Prostate gland (tissue), 2 donors: ENCODE measurements around the gene ZW10. TPM values are rescaled to one million over a fixed set of nuclear protein-coding genes. Genes with fewer than 3 reads are reported as not detected.

Experiments
- DNase-seq: peaks from one replicate; pipeline ENCODE4 v3.0.0-alpha.2; 2019; ENCODE audit warnings: low spot score
- H3K27ac ChIP-seq, 2 donors: fragments of 200-600 bp; sonication (generic); 2 replicates each; pipeline ENCODE4 v1.5.1; 2017 to 2019
- H3K27me3 ChIP-seq: fragments of 200-600 bp; sonication (generic); replicated peaks from 2 replicates; pipeline ENCODE4 v1.5.1; 2019; ENCODE audit not compliant: insufficient read depth
- H3K36me3 ChIP-seq, 2 donors: fragments of 200-600 bp; sonication (generic); 1 replicate in 1 of 2; 2 replicates in 1 of 2; pipeline versions ENCODE4 v1.5.1 to v1.8.1; 2017 to 2019
- H3K4me1 ChIP-seq: fragments of 200-600 bp; sonication (generic); replicated peaks from 2 replicates; pipeline ENCODE4 v1.5.1; 2019
- H3K4me3 ChIP-seq, 2 donors: fragments of 200-600 bp; sonication (generic); 2 replicates each; pipeline ENCODE4 v1.5.1; 2017 to 2019
- H3K9me3 ChIP-seq: fragments of 200-600 bp; sonication (generic); 2 replicates; pipeline ENCODE4 v1.5.1; 2017
- CTCF ChIP-seq, 4 experiments: fragments of 200-600 bp in 2 of 4; fragments of 450-650 bp in 2 of 4; sonication (generic) in 2 of 4; IDR thresholded peaks; 1 replicate in 3 of 4; 2 replicates in 1 of 4; pipeline ENCODE4 v1.5.1; 2016 to 2019; ENCODE audit warnings: antibody characterized with exemption in 4 of 4, mild to moderate bottlenecking in 2 of 4, moderate library complexity in 2 of 4
- POLR2A ChIP-seq: fragments of 450-650 bp; IDR thresholded peaks from one replicate; pipeline ENCODE4 v1.6.1; 2016; ENCODE audit warnings: antibody characterized with exemption, mild to moderate bottlenecking
- POLR2AphosphoS5 ChIP-seq: sonication (generic); formaldehyde crosslinking; IDR thresholded peaks from one replicate; pipeline ENCODE4 v1.6.1; 2017; ENCODE audit warnings: antibody characterized with exemption
- WGBS: methylation state at CpG from one replicate; pipeline ENCODE4 v1.1.5; 2018; 5-methylcytosine and 5-hydroxymethylcytosine counted together
- intact Hi-C: fragments of 100-400 bp; cut with DNase I; formaldehyde crosslinking; loops from one replicate; pipeline ENCODE4 v1.14.2; 2022
- total RNA-seq, 2 donors: library from RNA; depleted of rRNA; stranded (reverse); fragments of >200 nt; gene quantifications; one replicate each; pipeline ENCODE4 v1.1.0, GENCODE V29; 2016

ZW10 gene
- total RNA-seq, 2 donors from 2014 or later, result 10.2 to 11.6 TPM

GRCh38 chr11:113725407-113725806 is 48.1 kb downstream of the ZW10 start:
- H3K4me1 ChIP-seq, result no peaks in the 10 kb centered on the region
- H3K4me3 ChIP-seq, result no peak overlapping the region
- intact Hi-C loops, result no loop called here
- no peak overlapping the region for H3K27ac ChIP-seq
- 90% methylated on average over 5 of the region's 5 CpGs for WGBS
- H3K27me3 ChIP-seq, result no peaks in the 10 kb centered on the region
- no peaks in the 10 kb centered on the region for H3K9me3 ChIP-seq
- DNase-seq, result no peak
- TF ChIP-seq CTCF (IDR thresholded peaks at IDR 0.05), result no peak
- no peak for TF ChIP-seq POLR2AphosphoS5
- TF ChIP-seq POLR2A, result no peak
- no peaks in the 10 kb centered on the region for H3K36me3 ChIP-seq

- intact Hi-C loops, result no loop called here
- Histone ChIP-seq H3K36me3 (no peaks in the 10 kb centered on the region), H3K27me3 (no peaks in the 10 kb centered on the region), H3K4me3 (no peak overlapping the region), H3K27ac (no peak overlapping the region), H3K9me3 (no peaks in the 10 kb centered on the region), H3K4me1 (no peaks in the 10 kb centered on the region)
- DNase-seq, result no peak
- 85% methylated on average over 3 of the region's 3 CpGs for WGBS
- TF ChIP-seq POLR2A, result no peak
Observed at GRCh38 chr11:113724778-113725177, 48.7 kb downstream of the ZW10 start.

GRCh38 chr11:113723787-113724186 is 49.7 kb downstream of the ZW10 start:
- TF ChIP-seq POLR2AphosphoS5, result no peak
- no peak for TF ChIP-seq CTCF (IDR thresholded peaks at IDR 0.05)
- TF ChIP-seq POLR2A, result no peak
- intact Hi-C loops, result no loop called here
- WGBS, result 66% methylated on average over 4 of the region's 4 CpGs

GRCh38 chr11:113722934-113723333 is 50.6 kb downstream of the ZW10 start:
- 91% methylated on average over 3 of the region's 3 CpGs for WGBS
- TF ChIP-seq POLR2AphosphoS5, result no peak
- no peak for TF ChIP-seq POLR2A
- TF ChIP-seq CTCF (IDR thresholded peaks at IDR 0.05), result no peak
- Histone ChIP-seq H3K4me1 (no peaks in the 10 kb centered on the region), H3K9me3 (no peaks in the 10 kb centered on the region), H3K27ac (no peak overlapping the region), H3K36me3 (no peaks in the 10 kb centered on the region), H3K4me3 (no peak overlapping the region), H3K27me3 (no peaks in the 10 kb centered on the region)
- intact Hi-C loops, result no loop called here
- DNase-seq, result no peak

More at GRCh38 chr11:113723787-113724186, 49.7 kb downstream of the ZW10 start:
- Histone ChIP-seq H3K9me3 (no peaks in the 10 kb centered on the region), H3K36me3 (no peaks in the 10 kb centered on the region), H3K27ac (no peak overlapping the region), H3K4me1 (no peaks in the 10 kb centered on the region), H3K27me3 (no peaks in the 10 kb centered on the region), H3K4me3 (no peak overlapping the region)
- DNase-seq, result no peak

GRCh38 chr11:113722221-113722620 is 51.3 kb downstream of the ZW10 start:
- no peak overlapping the region for H3K4me3 ChIP-seq
- DNase-seq, result no peak
- no peaks in the 10 kb centered on the region for H3K27me3 ChIP-seq
- no peaks in the 10 kb centered on the region for H3K4me1 ChIP-seq
- intact Hi-C loops, result no loop called here
- no peak for TF ChIP-seq CTCF (IDR thresholded peaks at IDR 0.05)
- TF ChIP-seq POLR2A, result no peak
- TF ChIP-seq POLR2AphosphoS5, result no peak
- 76% methylated on average over 4 of the region's 4 CpGs for WGBS
- H3K27ac ChIP-seq, result no peak overlapping the region
- H3K36me3 ChIP-seq, result no peaks in the 10 kb centered on the region
- H3K9me3 ChIP-seq, result no peaks in the 10 kb centered on the region
